Endothelial cell of umbilical vein (primary cell): ENCODE measurements around the gene NPB. TPM values are rescaled to one million over a fixed set of nuclear protein-coding genes. Genes with fewer than 3 reads are reported as not detected.

Source experiments
- BruUV-seq: library from RNA; stranded (reverse); fragments of 400-500 nt; replicated peaks from 2 replicates; lab custom pipeline; 2021; lab: Mats Ljungman, UMichigan
- CTCF ChIA-PET: fragments of 300-600, 350-600 bp; sonication (Branson Sonifier 250); formaldehyde crosslinking; loops from one replicate; lab custom pipeline; 2021; ENCODE audit warnings: antibody characterized with exemption, inconsistent platforms; lab: Charles Lee
- POLR2A ChIA-PET: fragments of 300-600, 350-600 bp; sonication (Branson Sonifier 250); formaldehyde crosslinking; loops from one replicate; lab custom pipeline; 2021; ENCODE audit warnings: antibody characterized with exemption, inconsistent platforms; lab: Charles Lee
- DNase-seq: peaks from one replicate; pipeline ENCODE4 v3.0.0-alpha.2; 2011; ENCODE audit warnings: low read depth, low spot score
- FAIRE-seq: peaks from 2 replicates; lab custom pipeline; 2011; peaks lifted over from hg19 to GRCh38; lab: Jason Lieb, UNC
- H2AFZ ChIP-seq: 2 replicates; pipeline ENCODE4 v1.6.0; 2012; ENCODE audit warnings: low read depth, low read length, control low read depth, inconsistent platforms
- H3K27ac ChIP-seq: 2 replicates; pipeline ENCODE4 v1.5.1; 2011; ENCODE audit warnings: low read depth, mild to moderate bottlenecking, control low read depth, low read length, moderate library complexity; ENCODE audit not compliant: insufficient read depth
- H3K27me3 ChIP-seq, 2 experiments: 2 replicates each; pipeline versions ENCODE4 v1.6.0 to v1.6.1; 2011; ENCODE audit warnings: low read length in 2 of 2, mixed read lengths in 1 of 2; ENCODE audit not compliant: control insufficient read depth in 2 of 2, insufficient read depth in 2 of 2
- H3K36me3 ChIP-seq, 2 experiments: 2 replicates in 1 of 2; 3 replicates in 1 of 2; pipeline ENCODE4 v1.5.1; 2011; ENCODE audit warnings: low read length in 2 of 2, mild to moderate bottlenecking in 1 of 2, moderate library complexity in 1 of 2; ENCODE audit not compliant: control insufficient read depth in 2 of 2, insufficient read depth in 2 of 2; ENCODE audit errors: extremely low read depth in 1 of 2
- H3K4me1 ChIP-seq: 3 replicates; pipeline ENCODE4 v1.5.1; 2011; ENCODE audit warnings: mild to moderate bottlenecking, low read length; ENCODE audit not compliant: control insufficient read depth, insufficient read depth; ENCODE audit errors: extremely low read depth
- H3K4me2 ChIP-seq: 2 replicates; pipeline ENCODE4 v1.6.1; 2011; ENCODE audit warnings: low read length, control low read depth, mixed read lengths; ENCODE audit not compliant: insufficient read depth
- H3K4me3 ChIP-seq, 3 experiments: fragments of 200-600 bp in 1 of 3; sonication (generic), shearing (Covaris generic) in 1 of 3; replicated peaks in 1 of 3; 2 replicates each; pipeline ENCODE4 v1.5.1; 2011 to 2016; ENCODE audit warnings: control low read depth in 3 of 3, low read length in 3 of 3, mild to moderate bottlenecking in 2 of 3, inconsistent platforms in 1 of 3, low read depth in 1 of 3, moderate library complexity in 1 of 3; ENCODE audit not compliant: insufficient read depth in 1 of 3
- H3K79me2 ChIP-seq: 2 replicates; pipeline ENCODE4 v1.6.0; 2012; ENCODE audit warnings: low read length, inconsistent platforms; ENCODE audit not compliant: control insufficient read depth, insufficient read depth
- H3K9ac ChIP-seq: replicated peaks from 2 replicates; pipeline ENCODE3; 2011; ENCODE audit warnings: low read length, control low read depth; ENCODE audit not compliant: insufficient read depth; ENCODE audit errors: extremely low read depth
- H3K9me1 ChIP-seq: replicated peaks from 3 replicates; pipeline ENCODE4 v1.6.0; 2011; ENCODE audit warnings: mild to moderate bottlenecking, low read length; ENCODE audit not compliant: control insufficient read depth, insufficient read depth; ENCODE audit errors: extremely low read depth
- H3K9me3 ChIP-seq: replicated peaks from 2 replicates; pipeline ENCODE4 v1.5.1; 2012; ENCODE audit warnings: low read length, inconsistent platforms; ENCODE audit not compliant: control insufficient read depth, insufficient read depth
- H4K20me1 ChIP-seq: replicated peaks from 2 replicates; pipeline ENCODE3; 2011; ENCODE audit warnings: mild to moderate bottlenecking, low read length; ENCODE audit not compliant: control insufficient read depth, insufficient read depth; ENCODE audit errors: extremely low read depth
- EZH2 ChIP-seq: IDR thresholded peaks from 2 replicates; pipeline ENCODE4 v1.6.1; 2012; ENCODE audit warnings: borderline replicate concordance, low read depth, mild to moderate bottlenecking, moderate library complexity, low read length, inconsistent platforms; ENCODE audit not compliant: severe bottlenecking
- FOS ChIP-seq: IDR thresholded peaks from 2 replicates; pipeline ENCODE4 v1.6.1; 2011; ENCODE audit warnings: mild to moderate bottlenecking, low read length, moderate library complexity, borderline replicate concordance; ENCODE audit not compliant: insufficient read depth
- GATA2 ChIP-seq: IDR thresholded peaks from 2 replicates; pipeline ENCODE4 v1.7.0; 2011; ENCODE audit warnings: low read depth, mild to moderate bottlenecking, moderate library complexity, mixed read lengths, low read length; ENCODE audit not compliant: insufficient read length, insufficient read depth
- JUN ChIP-seq: IDR thresholded peaks from 2 replicates; pipeline ENCODE4 v1.6.1; 2011; ENCODE audit warnings: borderline replicate concordance, low read depth; ENCODE audit not compliant: insufficient read length, insufficient read depth
- MYC ChIP-seq: IDR thresholded peaks from one replicate; pipeline ENCODE4 v1.6.1; 2011; ENCODE audit warnings: mild to moderate bottlenecking, low read depth, low read length
- POLR2A ChIP-seq: IDR thresholded peaks from 2 replicates; pipeline ENCODE4 v1.6.1; 2012; ENCODE audit warnings: low read depth, mild to moderate bottlenecking, control low read depth, low read length
- POLR2AphosphoS5 ChIP-seq: IDR thresholded peaks from 2 replicates; pipeline ENCODE4 v1.6.1; 2012; ENCODE audit warnings: low read depth, mild to moderate bottlenecking, control low read depth, low read length, moderate library complexity; ENCODE audit not compliant: insufficient read depth
- dilution Hi-C: fragments of 300-500 bp; cut with MboI; formaldehyde crosslinking; loops from one replicate; pipeline ENCODE4 v1.15.0; 2019; ENCODE audit warnings: low sequenced_read_pairs; ENCODE audit not compliant: extremely low pct_ligation_motif_present
- intact Hi-C: fragments of 100-400 bp; cut with micrococcal nuclease; formaldehyde crosslinking; loops from one replicate; pipeline ENCODE4 v1.10.0; 2022
- polyA plus RNA-seq, 4 experiments: library from polyadenylated mRNA; depleted of rRNA in 3 of 4; stranded (reverse) in 3 of 4; unstranded in 1 of 4; fragments of >200 nt; gene quantifications; 2 replicates each; pipeline versions ENCODE4 v1.2.1 to v1.2.3, GENCODE V29; 2011 to 2012; ENCODE audit warnings: missing spikeins in 1 of 4
- total RNA-seq: library from RNA; stranded (reverse); gene quantifications from 2 replicates; pipeline ENCODE4 v1.2.3, GENCODE V29; 2021
- TF ChIP-seq, protein P1 (sequence below), 2 donors: IDR thresholded peaks; 1 replicate in 1 of 2; 2 replicates in 1 of 2; pipeline ENCODE4 v1.5.1; 2011; ENCODE audit warnings: low read length in 2 of 2, mild to moderate bottlenecking in 2 of 2, moderate library complexity in 2 of 2, control low read depth in 1 of 2, inconsistent platforms in 1 of 2, low read depth in 1 of 2; ENCODE audit not compliant: insufficient read depth in 1 of 2; ENCODE audit errors: extremely low read depth in 1 of 2
- TF ChIP-seq, protein P2 (sequence below): IDR thresholded peaks from 2 replicates; pipeline ENCODE4 v1.6.1; 2011; ENCODE audit not compliant: insufficient read depth, insufficient read length

NPB gene
- total and polyA plus RNA-seq, 2 donors (not counting 3 experiments of a cell fraction or from before 2014, with no cell fraction given): 0.33 to 0.42 TPM

DNA sequence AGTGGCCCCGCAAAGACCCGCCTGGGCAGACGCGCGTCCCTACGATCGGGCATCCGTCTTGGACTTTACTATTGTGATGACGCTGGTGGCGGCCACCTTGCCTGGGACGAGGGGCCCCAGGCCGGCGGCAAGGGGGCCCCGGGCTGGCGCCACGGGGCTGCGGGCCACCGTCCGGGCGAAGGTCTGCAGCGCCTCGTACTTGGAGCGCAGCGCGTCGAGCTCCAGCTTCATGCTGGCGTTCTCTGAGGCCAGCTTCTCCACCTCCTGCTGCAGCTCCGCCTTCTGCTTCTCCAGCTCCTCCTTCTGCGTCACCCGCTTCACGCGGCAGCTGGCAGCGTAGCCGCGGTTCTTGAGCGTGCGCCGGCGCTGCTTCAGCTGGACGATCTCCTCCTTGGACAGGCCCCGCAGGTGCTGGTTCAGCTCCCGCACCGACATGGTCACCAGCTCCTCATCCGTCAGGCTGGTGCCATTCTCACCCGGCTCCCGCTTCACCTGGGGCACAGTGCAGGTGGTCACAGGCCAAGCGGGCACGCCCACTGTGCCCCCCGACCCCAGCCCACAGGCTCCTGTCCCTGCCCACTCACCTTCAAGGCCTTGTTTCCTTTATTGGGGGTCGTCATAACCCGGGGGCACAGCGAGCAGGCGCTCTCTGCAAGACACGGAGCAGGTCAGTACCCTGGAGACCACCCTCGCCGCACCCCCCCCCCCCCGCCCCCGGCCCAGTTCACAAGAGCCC is 20.7 kb downstream of the NPB start:
- Histone ChIP-seq H3K36me3 (peaks cover 0 to 26% of the 10 kb centered on the region in 2 experiments), H3K9ac (no peak overlapping the region), H2AFZ (no peak overlapping the region), H3K27ac (no peak overlapping the region), H3K9me1 (no peaks in the 10 kb centered on the region), H3K9me3 (no peaks in the 10 kb centered on the region), H3K4me2 (no peak overlapping the region), H4K20me1 (no peaks in the 10 kb centered on the region), H3K4me3 (no peak overlapping the region), H3K79me2 (peaks cover 71% of the 10 kb centered on the region), H3K4me1 (peaks cover 17% of the 10 kb centered on the region), H3K27me3 (no peaks in the 10 kb centered on the region)
- intact Hi-C loops (no loop called here), dilution Hi-C loops (no loop called here)
- TF ChIP-seq, protein P1, sequence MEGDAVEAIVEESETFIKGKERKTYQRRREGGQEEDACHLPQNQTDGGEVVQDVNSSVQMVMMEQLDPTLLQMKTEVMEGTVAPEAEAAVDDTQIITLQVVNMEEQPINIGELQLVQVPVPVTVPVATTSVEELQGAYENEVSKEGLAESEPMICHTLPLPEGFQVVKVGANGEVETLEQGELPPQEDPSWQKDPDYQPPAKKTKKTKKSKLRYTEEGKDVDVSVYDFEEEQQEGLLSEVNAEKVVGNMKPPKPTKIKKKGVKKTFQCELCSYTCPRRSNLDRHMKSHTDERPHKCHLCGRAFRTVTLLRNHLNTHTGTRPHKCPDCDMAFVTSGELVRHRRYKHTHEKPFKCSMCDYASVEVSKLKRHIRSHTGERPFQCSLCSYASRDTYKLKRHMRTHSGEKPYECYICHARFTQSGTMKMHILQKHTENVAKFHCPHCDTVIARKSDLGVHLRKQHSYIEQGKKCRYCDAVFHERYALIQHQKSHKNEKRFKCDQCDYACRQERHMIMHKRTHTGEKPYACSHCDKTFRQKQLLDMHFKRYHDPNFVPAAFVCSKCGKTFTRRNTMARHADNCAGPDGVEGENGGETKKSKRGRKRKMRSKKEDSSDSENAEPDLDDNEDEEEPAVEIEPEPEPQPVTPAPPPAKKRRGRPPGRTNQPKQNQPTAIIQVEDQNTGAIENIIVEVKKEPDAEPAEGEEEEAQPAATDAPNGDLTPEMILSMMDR (IDR thresholded peaks at IDR 0.05; ENCODE audit: extremely low read depth in 1 of 2, insufficient read depth in 1 of 2, low read depth in 1 of 2, low read length in 2 of 2): no peak
- TF ChIP-seq FOS (no peak), POLR2AphosphoS5 (no peak), EZH2 (no peak), POLR2A (no peak), MYC (no peak), GATA2 (no peak), JUN (no peak)
- TF ChIP-seq, protein P2, sequence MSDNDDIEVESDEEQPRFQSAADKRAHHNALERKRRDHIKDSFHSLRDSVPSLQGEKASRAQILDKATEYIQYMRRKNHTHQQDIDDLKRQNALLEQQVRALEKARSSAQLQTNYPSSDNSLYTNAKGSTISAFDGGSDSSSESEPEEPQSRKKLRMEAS: no peak
- CTCF ChIA-PET: interaction anchor here (1.3 to 1.6 kb wide), 2 partner anchors 12 to 37 kb away, joined by 4 to 5 read pairs; partner anchors contain the start of gene PCYT2
- POLR2A ChIA-PET: interaction anchor here (0.7 to 0.8 kb wide), 2 partner anchors 42 to 220 kb away, joined by 3 to 4 read pairs; partner anchors contain the start of gene MRPL12
- DNase-seq: no peak
- BruUV-seq: no TSS peak
- no peak for FAIRE-seq
